ENCODE measurements around the gene RAB30.

RAB30 gene, protein sequence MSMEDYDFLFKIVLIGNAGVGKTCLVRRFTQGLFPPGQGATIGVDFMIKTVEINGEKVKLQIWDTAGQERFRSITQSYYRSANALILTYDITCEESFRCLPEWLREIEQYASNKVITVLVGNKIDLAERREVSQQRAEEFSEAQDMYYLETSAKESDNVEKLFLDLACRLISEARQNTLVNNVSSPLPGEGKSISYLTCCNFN

DNA sequence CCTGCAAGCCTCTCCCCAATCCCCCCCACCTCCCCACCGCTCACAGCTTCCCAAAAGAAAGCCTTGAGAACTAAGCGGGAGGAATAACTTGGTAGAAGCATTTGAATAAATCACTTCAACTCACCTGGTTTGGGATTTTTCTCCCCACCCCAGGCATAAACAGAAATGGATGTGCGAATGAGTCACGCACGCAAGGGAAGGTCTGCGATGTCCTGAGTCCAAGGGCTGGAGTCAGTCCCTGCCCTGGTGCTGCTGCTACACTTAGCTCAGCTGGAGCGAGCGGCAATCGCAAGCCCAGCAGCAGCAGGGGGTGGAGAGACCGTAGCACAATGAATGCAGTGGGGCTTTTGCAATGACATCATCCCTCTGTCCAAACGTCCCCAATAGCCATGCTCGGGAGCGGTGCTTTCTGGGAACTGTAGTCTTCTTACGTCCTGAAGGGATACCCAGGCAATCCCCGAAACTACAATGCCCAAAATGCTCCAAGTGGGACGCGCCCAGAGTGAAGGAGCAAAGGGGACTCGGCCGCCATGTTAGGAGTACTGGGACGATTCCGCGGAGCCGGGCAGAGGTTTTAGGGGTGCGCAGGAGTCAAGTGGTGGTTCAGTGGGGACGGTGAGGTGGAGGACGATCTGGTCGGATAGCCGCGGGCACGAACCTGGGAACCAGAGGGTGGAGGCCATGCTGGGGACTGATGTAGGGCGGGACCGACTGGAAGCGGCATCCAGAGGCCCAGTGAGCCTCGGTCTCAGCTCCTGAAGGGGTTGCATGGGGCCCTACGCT, at the start of gene RAB30:
RAB30 (minus strand) TSS at position 331 of the 783 bp plus-strand sequence. CDS start 74,581 bp downstream, outside the sequence.
- TF ChIP-seq CTCF (conservative IDR thresholded peaks at IDR 0.05): no peak
- peak within 1 kb of the TSS; percentile 90 for H3K27ac ChIP-seq

DNA sequence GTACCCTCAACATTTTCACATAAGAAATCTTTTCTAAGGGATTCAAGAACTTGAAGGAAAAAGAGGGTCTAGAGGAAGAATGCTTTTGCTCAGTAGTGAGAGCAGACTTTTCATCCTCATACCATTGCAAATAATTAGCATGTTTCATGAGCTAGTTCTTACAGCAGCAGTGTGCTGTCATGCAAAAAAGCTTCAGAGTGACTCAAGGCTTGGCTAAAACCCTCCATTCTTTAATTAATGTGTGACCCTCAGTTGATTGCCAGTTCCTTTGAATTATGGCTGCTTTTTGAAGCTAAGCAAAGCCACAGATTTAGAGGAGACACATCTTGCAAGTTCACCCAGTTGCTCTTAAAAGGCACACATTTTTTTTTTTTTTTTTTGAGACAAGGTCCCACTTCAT, 48.6 kb upstream of the RAB30 start:
- H3K27ac ChIP-seq: peak overlapping the region; percentile 43
- TF ChIP-seq CTCF (conservative IDR thresholded peaks at IDR 0.05): no peak

- H3K27ac ChIP-seq: peak overlapping the region; percentile 43
- TF ChIP-seq CTCF (conservative IDR thresholded peaks at IDR 0.05): no peak
Observed at GRCh38 chr11:83119216-83119615, 47.5 kb upstream of the RAB30 start.

DNA sequence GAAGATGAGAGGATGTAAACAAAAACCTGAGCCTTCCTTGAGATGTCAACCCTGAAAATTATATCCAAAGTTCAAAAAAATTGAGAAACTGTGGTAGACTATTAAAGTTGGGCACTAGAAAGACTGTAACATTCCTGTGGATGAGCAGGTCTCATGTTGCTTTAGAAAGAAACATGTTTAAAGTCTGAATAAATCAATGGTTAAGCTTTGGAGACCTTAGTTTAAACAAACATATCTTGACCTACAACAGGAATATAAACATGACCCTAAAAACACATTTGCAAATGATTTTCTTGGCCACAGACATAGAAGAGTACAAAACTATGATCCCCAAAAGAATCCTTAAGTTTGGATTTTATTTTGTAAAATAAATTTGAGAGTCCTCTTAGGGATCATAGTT, 47.1 kb upstream of the RAB30 start:
- TF ChIP-seq CTCF (conservative IDR thresholded peaks at IDR 0.05): no peak

DNA sequence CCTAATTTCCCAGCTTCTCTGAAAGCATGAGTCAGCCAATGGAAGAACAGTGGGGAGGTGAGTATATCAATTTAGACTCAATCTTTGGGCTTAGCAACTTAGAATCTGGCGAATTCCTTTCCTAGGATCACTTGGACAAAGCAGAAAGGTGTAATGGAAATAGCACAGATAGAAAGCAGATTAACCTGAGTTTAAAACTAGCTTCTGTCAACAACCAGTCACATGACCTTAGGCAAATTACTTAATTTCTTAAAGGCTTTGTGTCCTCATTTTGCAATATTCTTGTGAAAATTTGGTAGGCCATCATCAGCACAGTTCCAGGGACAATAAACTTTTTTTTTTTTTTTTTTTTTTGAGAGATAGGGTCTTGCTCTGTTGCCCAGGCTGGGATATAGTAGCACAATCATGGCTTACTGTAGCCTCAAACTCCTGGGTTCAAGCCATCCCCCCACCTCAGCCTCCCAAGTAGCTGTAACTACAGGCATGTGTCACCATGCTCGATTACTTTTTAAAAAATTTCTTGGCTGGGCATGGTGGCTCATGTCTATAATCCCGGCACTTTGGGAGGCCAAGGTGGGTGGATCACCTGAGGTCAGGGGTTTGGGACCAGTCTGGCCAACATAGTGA, 44.4 kb upstream of the RAB30 start:
- TF ChIP-seq CTCF (conservative IDR thresholded peaks at IDR 0.05): no peak

More for the DNA sequence above, 47.1 kb upstream of the RAB30 start:
- peak overlapping the region; percentile 43 for H3K27ac ChIP-seq

GRCh38 chr11:83115551-83115950, 43.9 kb upstream of the RAB30 start:
- no peak for TF ChIP-seq CTCF (conservative IDR thresholded peaks at IDR 0.05)
- no peak overlapping the region for H3K27ac ChIP-seq

More for the DNA sequence above, 44.4 kb upstream of the RAB30 start:
- no peak overlapping the region for H3K27ac ChIP-seq

DNA sequence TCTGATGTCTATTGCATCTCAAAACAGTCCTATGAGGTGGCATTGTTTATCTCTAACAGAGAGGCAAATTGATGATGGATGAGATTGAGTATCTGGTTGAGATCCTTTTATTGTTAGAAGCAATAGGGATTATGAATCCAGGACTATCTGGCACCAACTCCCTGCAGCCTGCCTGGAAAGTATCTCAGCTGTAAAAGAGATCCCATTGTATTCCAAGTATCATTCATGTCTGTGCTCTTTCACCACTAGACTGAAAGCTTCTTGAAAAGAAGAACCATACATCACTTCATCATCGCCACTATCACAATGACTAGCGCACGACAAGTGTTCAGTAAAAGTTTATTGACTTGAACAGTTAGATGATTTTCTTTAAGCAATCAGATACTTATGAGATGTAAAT, 43.3 kb upstream of the RAB30 start:
- TF ChIP-seq CTCF (conservative IDR thresholded peaks at IDR 0.05): no peak
- no peak overlapping the region for H3K27ac ChIP-seq

Data from VCaP (cell line).